ENCODE results near the gene GRAMD2A.

GRAMD2A gene

DNA sequence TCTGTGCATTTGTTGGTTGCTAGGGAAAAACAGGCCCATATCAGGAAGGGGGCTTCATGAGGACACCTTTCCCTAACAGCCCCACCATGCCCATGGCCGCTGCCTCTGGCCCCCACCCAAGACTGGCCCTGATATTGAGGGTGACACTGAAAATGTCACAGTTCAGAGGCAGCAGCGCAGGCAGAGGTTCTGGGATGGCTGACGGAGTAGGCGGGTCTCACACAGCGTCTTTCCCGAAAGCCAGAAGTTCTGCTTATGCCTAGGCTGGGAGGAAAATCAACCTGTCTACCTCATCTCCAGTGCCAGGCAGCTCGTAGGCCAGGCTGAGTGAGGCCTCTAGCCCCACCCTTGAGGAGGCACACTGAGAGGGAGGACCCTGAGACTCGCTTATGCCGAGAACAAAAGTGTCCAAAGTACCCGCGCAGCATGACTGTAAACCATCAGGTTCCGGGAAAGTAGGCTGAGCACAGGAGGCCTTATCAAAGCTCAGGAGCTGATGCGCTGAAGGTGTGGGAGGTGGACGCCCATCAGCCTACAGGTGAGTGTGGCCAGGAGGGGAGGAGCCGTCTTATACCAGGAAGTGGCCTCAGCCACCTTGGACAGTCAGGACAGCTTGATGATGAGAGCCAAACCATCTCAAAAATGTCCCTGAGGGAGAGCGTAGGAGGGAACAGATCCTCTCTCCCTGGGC lies 27.5 kb downstream of the GRAMD2A start:
- no peak for TF ChIP-seq REST (IDR thresholded peaks at IDR 0.05; ENCODE audit: insufficient read depth in 1 of 2, low read depth in 2 of 2, low read length in 2 of 2)
- no peak for TF ChIP-seq TAF1 (IDR thresholded peaks at IDR 0.05; ENCODE audit: borderline replicate concordance, insufficient read depth, low read length)
- TF ChIP-seq POLR2AphosphoS5 (IDR thresholded peaks at IDR 0.05; ENCODE audit: low read depth, low read length) = no peak
- no peak for TF ChIP-seq SIN3A (IDR thresholded peaks at IDR 0.05; ENCODE audit: borderline replicate concordance, insufficient read depth, low read length)
- TF ChIP-seq FOXP2 (optimal IDR thresholded peaks at IDR 0.05; ENCODE audit: borderline replicate concordance, extremely low read depth, extremely low read length, insufficient read depth) = no peak

DNA sequence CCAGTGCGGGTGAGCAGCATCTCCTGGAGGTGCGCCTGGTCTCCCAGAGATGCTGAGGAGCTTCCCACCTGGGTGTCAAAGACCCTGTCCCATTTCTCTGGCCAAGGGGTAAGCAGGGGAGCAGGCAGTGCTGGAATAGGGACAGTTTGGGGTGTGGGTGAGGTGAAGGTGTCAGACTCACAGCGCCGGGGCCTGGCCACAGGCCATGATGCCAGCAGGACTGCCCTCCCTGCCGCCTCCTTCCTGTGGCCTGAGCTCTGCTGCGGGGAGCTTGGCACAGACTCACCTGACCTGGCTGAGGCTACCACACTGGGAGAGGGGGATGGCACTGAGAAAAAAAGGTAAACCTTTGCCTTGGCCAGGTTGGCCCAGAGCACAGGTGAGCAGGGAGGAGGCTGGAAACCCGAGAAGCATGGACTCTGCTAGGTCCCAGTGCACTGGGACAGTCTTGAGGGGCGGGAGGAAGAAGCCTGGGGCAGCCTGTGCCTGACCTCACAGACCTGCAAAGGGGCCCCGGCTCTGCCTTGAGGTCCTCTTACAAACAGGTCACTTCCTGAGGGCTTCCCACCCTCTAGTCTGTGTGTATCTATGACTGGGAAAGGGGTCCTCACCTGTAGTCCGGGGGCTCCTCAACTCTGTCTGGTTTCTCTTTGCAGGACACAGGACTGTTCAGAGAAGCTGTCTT lies 28.2 kb downstream of the GRAMD2A start:
- no peak for TF ChIP-seq REST (IDR thresholded peaks at IDR 0.05; ENCODE audit: insufficient read depth in 1 of 2, low read depth in 2 of 2, low read length in 2 of 2)
- no peak for TF ChIP-seq POLR2AphosphoS5 (IDR thresholded peaks at IDR 0.05; ENCODE audit: low read depth, low read length)
- no peak for TF ChIP-seq FOXP2 (optimal IDR thresholded peaks at IDR 0.05; ENCODE audit: borderline replicate concordance, extremely low read depth, extremely low read length, insufficient read depth)
- TF ChIP-seq SIN3A (IDR thresholded peaks at IDR 0.05; ENCODE audit: borderline replicate concordance, insufficient read depth, low read length) = no peak
- no peak for TF ChIP-seq TAF1 (IDR thresholded peaks at IDR 0.05; ENCODE audit: borderline replicate concordance, insufficient read depth, low read length)

DNA sequence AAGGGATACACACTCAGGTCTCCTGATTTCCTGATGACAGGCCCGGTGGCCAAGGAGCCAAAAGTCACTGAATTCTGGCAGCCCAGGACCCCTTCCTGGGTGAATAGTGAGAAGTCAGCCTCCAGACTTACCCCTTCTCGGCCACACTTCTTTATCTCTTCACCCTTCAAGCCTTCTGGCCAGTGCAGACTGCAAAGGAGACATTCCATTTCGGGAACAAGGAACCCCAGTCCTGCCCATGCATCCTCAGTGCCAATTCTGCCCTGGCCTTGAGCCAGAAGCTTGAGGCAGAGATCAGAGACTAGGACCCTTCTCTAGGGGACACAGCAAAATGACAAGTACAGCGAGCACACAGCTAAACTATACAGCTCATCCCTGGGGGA lies 28.8 kb downstream of the GRAMD2A start:
- TF ChIP-seq SIN3A (IDR thresholded peaks at IDR 0.05; ENCODE audit: borderline replicate concordance, insufficient read depth, low read length) (no peak), TAF1 (IDR thresholded peaks at IDR 0.05; ENCODE audit: borderline replicate concordance, insufficient read depth, low read length) (no peak), REST (IDR thresholded peaks at IDR 0.05; ENCODE audit: insufficient read depth in 1 of 2, low read depth in 2 of 2, low read length in 2 of 2) (no peak), POLR2AphosphoS5 (IDR thresholded peaks at IDR 0.05; ENCODE audit: low read depth, low read length) (no peak), FOXP2 (optimal IDR thresholded peaks at IDR 0.05; ENCODE audit: borderline replicate concordance, extremely low read depth, extremely low read length, insufficient read depth) (no peak)

DNA sequence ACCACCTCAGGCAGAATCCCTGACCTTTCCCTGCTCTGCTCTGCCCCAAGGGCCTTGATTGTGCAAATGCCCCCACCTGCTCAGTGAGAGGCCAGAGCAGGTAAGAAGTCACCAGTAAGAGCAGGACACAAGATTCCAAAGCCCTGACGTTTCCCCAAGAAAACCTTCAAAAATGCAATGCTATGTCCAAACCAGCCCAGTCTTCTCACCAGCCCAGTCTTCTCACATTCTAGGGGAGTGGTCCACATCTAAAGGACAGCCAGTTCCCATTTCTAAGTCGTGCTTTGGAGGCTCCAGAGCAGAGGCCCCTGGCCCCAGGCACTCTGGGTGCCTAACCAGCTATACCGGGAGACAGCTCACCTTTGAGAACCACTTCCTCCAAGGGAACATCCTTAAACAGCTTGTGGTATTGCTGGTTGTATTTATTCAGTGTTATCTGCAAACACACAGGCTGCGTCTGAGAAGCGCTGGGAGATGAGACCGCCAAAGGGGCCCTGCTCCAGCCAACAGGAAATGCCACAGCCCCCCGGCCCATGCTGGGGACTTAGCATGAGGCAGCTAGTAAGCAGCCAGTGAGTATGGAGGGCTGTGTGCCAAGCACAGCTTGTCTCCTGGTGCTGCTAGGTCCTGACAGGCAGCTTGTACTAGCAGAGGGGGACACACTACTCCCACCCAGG lies 29.3 kb downstream of the GRAMD2A start:
- TF ChIP-seq SIN3A (IDR thresholded peaks at IDR 0.05; ENCODE audit: borderline replicate concordance, insufficient read depth, low read length) (no peak), FOXP2 (optimal IDR thresholded peaks at IDR 0.05; ENCODE audit: borderline replicate concordance, extremely low read depth, extremely low read length, insufficient read depth) (no peak), POLR2AphosphoS5 (IDR thresholded peaks at IDR 0.05; ENCODE audit: low read depth, low read length) (no peak), TAF1 (IDR thresholded peaks at IDR 0.05; ENCODE audit: borderline replicate concordance, insufficient read depth, low read length) (no peak), REST (IDR thresholded peaks at IDR 0.05; ENCODE audit: insufficient read depth in 1 of 2, low read depth in 2 of 2, low read length in 2 of 2) (no peak)
